ENCODE results near the gene ITGAX.

The ITGAX gene

GRCh38 chr16:31393056-31393455, 38.1 kb downstream of the ITGAX start, which contains the start of gene ITGAD:
Gene ITGAD, plus strand, starts transcription at chr16:31393335. Its CDS starts 26 bp downstream, at chr16:31393361.
- TF ChIP-seq BACH2 (CRISPR knock-in tag; IDR thresholded peaks at IDR 0.05; ENCODE audit: borderline replicate concordance) (no peak), ZFP3 (CRISPR knock-in tag; IDR thresholded peaks at IDR 0.05) (no peak), ZFP30 (CRISPR knock-in tag; IDR thresholded peaks at IDR 0.05) (no peak), CSRNP3 (CRISPR knock-in tag; IDR thresholded peaks at IDR 0.05) (no peak), ISL1 (CRISPR knock-in tag; IDR thresholded peaks at IDR 0.05) (no peak), CREB5 (CRISPR knock-in tag; IDR thresholded peaks at IDR 0.05; ENCODE audit: low read depth) (no peak), SNAI2 (CRISPR knock-in tag; IDR thresholded peaks at IDR 0.05) (no peak), PATZ1 (CRISPR knock-in tag; IDR thresholded peaks at IDR 0.05; ENCODE audit: borderline replicate concordance) (no peak), ZC3H10 (CRISPR knock-in tag; IDR thresholded peaks at IDR 0.05) (no peak), TCF4 (CRISPR knock-in tag; IDR thresholded peaks at IDR 0.05; ENCODE audit: borderline replicate concordance) (no peak), RARB (CRISPR knock-in tag; IDR thresholded peaks at IDR 0.05) (no peak), PPARA (CRISPR knock-in tag; IDR thresholded peaks at IDR 0.05; ENCODE audit: borderline replicate concordance) (no peak), CSDC2 (CRISPR knock-in tag; IDR thresholded peaks at IDR 0.05) (no peak), ZNF565 (CRISPR knock-in tag; conservative IDR thresholded peaks at IDR 0.05; ENCODE audit: low read depth) (no peak), ZNF8 (CRISPR knock-in tag; IDR thresholded peaks at IDR 0.05) (no peak), ARNTL (CRISPR knock-in tag; IDR thresholded peaks at IDR 0.05; ENCODE audit: borderline replicate concordance, low read depth) (no peak)

GRCh38 chr16:31395647-31396046, 40.7 kb downstream of the ITGAX start:
- TF ChIP-seq ESRRG (CRISPR knock-in tag; IDR thresholded peaks at IDR 0.05) = no peak
- no peak for TF ChIP-seq ZFP3 (CRISPR knock-in tag; IDR thresholded peaks at IDR 0.05)
- TF ChIP-seq CSDC2 (CRISPR knock-in tag; IDR thresholded peaks at IDR 0.05) = no peak
- TF ChIP-seq GLIS3 (CRISPR knock-in tag; IDR thresholded peaks at IDR 0.05) = no peak
- TF ChIP-seq SNAI2 (CRISPR knock-in tag; IDR thresholded peaks at IDR 0.05) = no peak
- no peak for TF ChIP-seq POU6F1 (CRISPR knock-in tag; IDR thresholded peaks at IDR 0.05; ENCODE audit: borderline replicate concordance, low read depth)
- TF ChIP-seq RARB (CRISPR knock-in tag; IDR thresholded peaks at IDR 0.05) = no peak
- no peak for TF ChIP-seq ZFP30 (CRISPR knock-in tag; IDR thresholded peaks at IDR 0.05)
- no peak for TF ChIP-seq ZNF8 (CRISPR knock-in tag; IDR thresholded peaks at IDR 0.05)
- no peak for TF ChIP-seq ZC3H10 (CRISPR knock-in tag; IDR thresholded peaks at IDR 0.05)
- no peak for TF ChIP-seq TSHZ2 (CRISPR knock-in tag; IDR thresholded peaks at IDR 0.05)
- TF ChIP-seq ZNF565 (CRISPR knock-in tag; conservative IDR thresholded peaks at IDR 0.05; ENCODE audit: low read depth) = no peak
- no peak for TF ChIP-seq CSRNP3 (CRISPR knock-in tag; IDR thresholded peaks at IDR 0.05)

More at GRCh38 chr16:31393056-31393455, 38.1 kb downstream of the ITGAX start, which contains the start of gene ITGAD:
- ATAC-seq = no peak

More at GRCh38 chr16:31395647-31396046, 40.7 kb downstream of the ITGAX start:
- ATAC-seq = no peak
